Naive thymus-derived CD8-positive, alpha-beta T cell (primary cell): ENCODE data around the gene NOX1. TPM values are rescaled to one million over a fixed set of nuclear protein-coding genes. Genes with fewer than 3 reads are reported as not detected.
A peak's percentile ranks its signal among the peaks of the same experiment; 100 is the strongest.

ENCODE experiments used
- ATAC-seq, 2 donors: fragments of 150-1000 bp; cut with Tn5 transposase in 1 of 2; sonication (Bioruptor Pico), chemical (Tn5 transposase) in 1 of 2; 1 replicate in 1 of 2; 2 replicates in 1 of 2; pipeline ENCODE4 v1.10.0; 2021; ENCODE audit warnings: mild to moderate bottlenecking in 2 of 2, moderate library complexity in 2 of 2
- POLR2A ChIA-PET: fragments of 350-600 bp; sonication (Branson Sonifier 250); formaldehyde crosslinking; loops from one replicate; lab custom pipeline; 2021; ENCODE audit warnings: antibody characterized with exemption; lab: Charles Lee
- DNase-seq, 10 donors: peaks; one replicate each; pipeline versions ENCODE4 v3.0.0 to v3.0.0-alpha.2; 2020 to 2022
- H3K27ac Mint-ChIP-seq, 10 donors: one replicate each; pipeline ENCODE4 v1.8.0; 2020 to 2022; ENCODE audit warnings: mild to moderate bottlenecking in 10 of 10, mixed read lengths in 10 of 10, moderate library complexity in 4 of 10, inconsistent platforms in 1 of 10
- H3K27me3 Mint-ChIP-seq, 5 donors: one replicate each; pipeline ENCODE4 v1.8.0; 2021 to 2022; ENCODE audit warnings: mixed read lengths in 5 of 5
- H3K36me3 Mint-ChIP-seq, 3 donors: one replicate each; pipeline ENCODE4 v1.8.0; 2020 to 2022; ENCODE audit warnings: mixed read lengths in 3 of 3, mild to moderate bottlenecking in 2 of 3, inconsistent platforms in 1 of 3
- H3K4me1 Mint-ChIP-seq, 4 donors: one replicate each; pipeline ENCODE4 v1.8.0; 2021 to 2022; ENCODE audit warnings: mixed read lengths in 4 of 4
- H3K4me3 Mint-ChIP-seq, 10 donors: one replicate each; pipeline ENCODE4 v1.8.0; 2020 to 2022; ENCODE audit warnings: mild to moderate bottlenecking in 10 of 10, mixed read lengths in 10 of 10, moderate library complexity in 6 of 10, inconsistent platforms in 1 of 10
- H3K9me3 Mint-ChIP-seq, 9 donors: one replicate each; pipeline ENCODE4 v1.8.0; 2020 to 2022; ENCODE audit warnings: mixed read lengths in 9 of 9, mild to moderate bottlenecking in 3 of 9, inconsistent platforms in 1 of 9, moderate library complexity in 1 of 9
- polyA plus RNA-seq, 3 donors: library from polyadenylated mRNA; unstranded; fragments of 300-500 nt; fragmentation: Illumina TruSeq; gene quantifications; one replicate each; pipeline ENCODE4 v1.2.3, GENCODE V29; 2021
- total RNA-seq, 8 experiments: library from RNA in 2 of 8; stranded (reverse) in 2 of 8; gene quantifications; one replicate each; pipeline ENCODE4 v1.2.3 and lab custom pipeline; 2021 to 2026

Gene NOX1
- total RNA-seq (not detected), polyA plus RNA-seq (not detected), total RNA-seq (lab: John Stamatoyannopoulos, UW) (0 to 0.08 (median 0) reads per million in 6 experiments)

DNA sequence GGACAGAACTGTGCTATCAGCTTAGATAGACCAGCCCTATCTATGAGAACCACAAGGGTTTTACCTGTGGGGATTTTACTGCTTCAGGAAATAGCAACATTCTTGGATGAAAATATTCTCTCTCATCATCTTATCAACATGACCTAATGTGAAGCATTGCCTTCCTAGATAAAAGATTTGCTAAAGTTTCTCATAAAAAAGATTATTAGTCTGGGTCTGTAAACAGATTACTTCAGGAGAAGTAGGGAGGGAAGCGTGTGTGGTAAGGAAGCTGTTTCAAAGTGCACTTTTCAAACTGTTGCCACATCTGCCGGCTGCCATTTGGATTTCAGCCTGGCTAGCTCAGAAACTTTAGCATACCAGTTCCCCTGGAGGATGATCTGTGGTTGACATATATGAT is at the start of gene NOX1:
Gene NOX1 (minus strand): TSS at position 35 of the 400 bp plus-strand sequence. CDS start 220 bp downstream, outside the sequence.
- Mint-ChIP-seq H3K27me3 (peaks cover 0 to 4% (median 1%) of the 10 kb centered on the region in 5 donors), H3K27ac (no peak within 1 kb of the TSS), H3K4me1 (peaks cover 0 to 1% (median 0%) of the 10 kb centered on the region in 4 donors), H3K9me3 (no peaks in the 10 kb centered on the region), H3K36me3 (no peaks in the 10 kb centered on the region), H3K4me3 (no peak within 1 kb of the TSS)
- ATAC-seq (no peak), DNase-seq (no peak)
- POLR2A ChIA-PET: no interaction called here

DNA sequence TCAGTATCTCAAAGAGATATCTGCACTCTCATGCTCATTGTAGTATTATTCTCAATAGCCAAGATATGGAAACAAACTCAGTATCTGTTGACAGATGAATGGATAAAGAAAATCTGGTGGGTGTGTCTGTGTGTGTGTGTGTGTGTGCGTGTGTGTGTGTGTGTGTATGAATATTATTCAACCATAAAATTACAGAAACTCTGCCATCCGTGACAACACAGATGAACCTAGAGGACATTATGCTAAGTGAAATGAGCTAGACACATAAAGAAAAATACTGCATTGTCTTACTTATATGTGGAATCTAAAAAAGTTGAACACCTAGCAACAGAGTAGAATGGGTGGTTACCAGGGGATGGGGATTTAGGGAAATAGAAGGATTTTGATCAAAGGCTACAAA is 41.4 kb upstream of the NOX1 start:
- POLR2A ChIA-PET: no interaction called here
- ATAC-seq (no peak), DNase-seq (no peak)
- Mint-ChIP-seq H3K9me3 (no peaks in the 10 kb centered on the region), H3K27me3 (no peaks in the 10 kb centered on the region), H3K4me3 (no peak overlapping the region), H3K36me3 (peaks cover 0 to 16% (median 5%) of the 10 kb centered on the region in 3 donors), H3K4me1 (peaks cover 0 to 4% (median under 1%) of the 10 kb centered on the region in 4 donors), H3K27ac (no peak overlapping the region)

DNA sequence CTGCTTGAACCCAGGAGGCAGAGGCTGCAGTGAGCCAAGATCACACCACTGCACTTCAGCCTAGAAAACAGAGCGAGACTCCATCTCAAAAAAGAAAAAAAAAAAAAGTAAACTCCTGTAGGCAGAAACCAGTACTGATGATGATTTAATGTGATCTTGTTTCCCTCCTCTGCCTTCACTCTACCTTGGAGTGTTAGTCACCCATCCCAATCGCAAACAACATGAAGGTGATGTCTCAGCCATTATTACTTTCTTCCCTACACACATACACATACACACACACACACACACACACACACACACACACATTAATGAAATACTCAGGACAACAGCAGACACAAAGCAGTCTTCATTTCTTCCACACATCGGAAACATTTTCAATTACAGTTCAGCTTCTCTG is 39.0 kb upstream of the NOX1 start:
- DNase-seq: no peak
- Mint-ChIP-seq H3K27ac (no peak overlapping the region), H3K9me3 (no peaks in the 10 kb centered on the region), H3K4me1 (peaks cover 0 to 2% (median 0%) of the 10 kb centered on the region in 4 donors), H3K27me3 (no peaks in the 10 kb centered on the region), H3K36me3 (peaks cover 0 to 16% (median 5%) of the 10 kb centered on the region in 3 donors), H3K4me3 (no peak overlapping the region)
- POLR2A ChIA-PET: no interaction called here
- ATAC-seq: no peak

DNA sequence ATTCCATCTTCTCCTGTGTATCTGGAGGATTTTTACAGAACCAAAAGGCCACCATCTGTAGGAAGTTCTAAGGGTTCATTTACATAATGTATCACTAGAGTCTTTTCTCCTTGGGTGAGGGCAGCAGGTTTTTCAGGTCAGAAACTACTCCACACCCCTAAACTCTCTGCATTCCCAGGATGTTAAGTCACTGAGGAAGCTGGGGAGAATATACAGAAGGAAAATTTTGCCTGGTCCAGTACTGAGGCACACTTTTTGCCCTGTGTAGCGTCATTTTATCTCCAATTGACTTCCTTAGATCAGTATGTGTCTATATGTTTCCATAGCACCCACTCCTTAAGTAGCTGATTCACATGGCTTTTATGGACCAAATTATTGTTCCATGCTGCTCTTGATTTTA is 37.6 kb upstream of the NOX1 start:
- POLR2A ChIA-PET: no interaction called here
- H3K27ac Mint-ChIP-seq: no peak overlapping the region
- no peaks in the 10 kb centered on the region for H3K9me3 Mint-ChIP-seq
- H3K4me1 Mint-ChIP-seq: peaks cover 0 to 2% (median 0%) of the 10 kb centered on the region in 4 donors
- no peaks in the 10 kb centered on the region for H3K27me3 Mint-ChIP-seq
- DNase-seq: no peak
- no peak for ATAC-seq
- H3K4me3 Mint-ChIP-seq: no peak overlapping the region
- H3K36me3 Mint-ChIP-seq: peaks cover 0 to 16% (median 10%) of the 10 kb centered on the region in 3 donors

DNA sequence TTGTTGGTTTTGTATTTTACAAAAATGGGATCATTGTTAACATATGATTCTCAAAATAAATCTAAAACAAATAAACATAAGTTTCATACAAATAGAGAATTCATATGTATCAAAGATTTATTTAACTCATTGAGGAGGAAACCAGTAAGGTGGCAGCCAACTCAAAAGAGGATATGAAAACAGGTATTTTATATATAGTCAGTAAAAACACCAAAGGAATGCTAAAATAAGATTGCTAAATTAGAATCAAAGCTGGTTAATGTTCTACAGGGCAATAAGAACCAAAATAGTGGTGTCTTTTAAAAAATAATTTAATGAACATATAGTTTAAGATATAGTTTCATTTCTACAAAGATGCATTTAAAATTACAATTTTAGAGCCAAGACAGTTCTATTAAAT is 31.5 kb upstream of the NOX1 start:
- Mint-ChIP-seq H3K36me3 (peaks cover 0 to 13% (median 4%) of the 10 kb centered on the region in 3 donors), H3K4me3 (no peak overlapping the region), H3K27me3 (no peaks in the 10 kb centered on the region), H3K9me3 (peaks cover 0 to 5% (median 0%) of the 10 kb centered on the region in 9 donors), H3K27ac (no peak overlapping the region), H3K4me1 (no peaks in the 10 kb centered on the region)
- ATAC-seq: no peak
- DNase-seq: no peak
- POLR2A ChIA-PET: no interaction called here

DNA sequence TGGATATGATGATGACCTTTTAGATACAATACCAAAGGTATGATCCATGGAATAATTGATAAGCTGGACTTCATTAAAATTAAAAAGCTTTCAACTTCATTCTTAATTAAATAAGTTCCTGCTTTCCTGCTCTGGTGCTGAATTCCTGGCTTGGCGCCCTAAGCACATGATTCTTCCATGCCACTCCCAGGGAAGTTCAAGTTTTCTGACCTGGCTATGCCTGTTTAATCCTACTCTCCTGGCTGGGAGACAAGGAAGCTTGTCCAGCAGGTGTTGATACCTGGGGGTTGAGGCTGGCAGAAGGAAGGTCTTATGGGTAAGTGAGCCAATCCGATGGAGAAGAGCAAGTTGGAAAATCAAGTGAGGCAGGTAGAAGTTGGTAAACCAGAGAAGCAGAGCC is 30.3 kb upstream of the NOX1 start:
- Mint-ChIP-seq H3K4me3 (no peak overlapping the region), H3K27me3 (no peaks in the 10 kb centered on the region), H3K36me3 (peaks cover 0 to 13% (median 4%) of the 10 kb centered on the region in 3 donors), H3K27ac (no peak overlapping the region), H3K9me3 (peaks cover 0 to 5% (median 0%) of the 10 kb centered on the region in 9 donors), H3K4me1 (no peaks in the 10 kb centered on the region)
- DNase-seq (no peak), ATAC-seq (no peak)
- POLR2A ChIA-PET: no interaction called here

DNA sequence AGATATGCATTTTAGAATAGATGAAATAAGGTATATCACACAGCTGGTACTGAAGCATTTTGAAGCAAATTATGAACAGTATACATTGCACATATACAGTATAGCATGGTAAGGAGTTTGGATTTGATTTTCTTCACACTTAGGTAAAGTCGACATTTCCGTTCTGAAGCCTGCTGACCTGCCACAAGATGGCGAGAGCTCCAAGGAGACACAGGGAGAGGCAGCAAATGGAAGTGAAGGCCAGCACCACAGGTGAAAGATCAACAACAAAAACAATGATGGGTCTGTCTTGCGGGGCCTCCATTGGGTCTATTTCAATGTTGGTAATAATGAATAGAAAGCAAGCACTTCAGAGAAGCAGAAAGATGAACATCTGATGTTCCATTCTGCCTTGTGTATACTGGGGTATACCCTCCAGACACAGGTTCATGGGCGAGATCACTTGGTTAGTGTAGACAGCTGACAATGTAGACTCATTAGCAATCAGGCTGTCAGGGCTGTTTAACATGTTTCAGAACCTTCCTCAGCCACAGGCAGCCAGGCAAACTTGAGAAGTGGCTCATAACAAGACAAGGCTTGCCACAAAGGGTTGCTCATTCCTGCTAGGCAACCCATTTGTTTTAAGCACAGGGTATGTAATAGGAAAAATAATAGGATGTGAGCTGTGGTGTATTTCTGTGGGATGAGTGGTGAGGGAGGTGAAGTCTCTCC is 21.4 kb upstream of the NOX1 start:
- H3K36me3 Mint-ChIP-seq: no peaks in the 10 kb centered on the region
- no peaks in the 10 kb centered on the region for H3K27me3 Mint-ChIP-seq
- H3K4me1 Mint-ChIP-seq: no peaks in the 10 kb centered on the region
- H3K9me3 Mint-ChIP-seq: no peaks in the 10 kb centered on the region
- POLR2A ChIA-PET: no interaction called here
- H3K4me3 Mint-ChIP-seq: no peak overlapping the region
- ATAC-seq (peak in 1 of 2 donors; percentile 44), DNase-seq (peak in 7 of 10 donors; percentile 6 to 64 (median 20))
- H3K27ac Mint-ChIP-seq: no peak overlapping the region

DNA sequence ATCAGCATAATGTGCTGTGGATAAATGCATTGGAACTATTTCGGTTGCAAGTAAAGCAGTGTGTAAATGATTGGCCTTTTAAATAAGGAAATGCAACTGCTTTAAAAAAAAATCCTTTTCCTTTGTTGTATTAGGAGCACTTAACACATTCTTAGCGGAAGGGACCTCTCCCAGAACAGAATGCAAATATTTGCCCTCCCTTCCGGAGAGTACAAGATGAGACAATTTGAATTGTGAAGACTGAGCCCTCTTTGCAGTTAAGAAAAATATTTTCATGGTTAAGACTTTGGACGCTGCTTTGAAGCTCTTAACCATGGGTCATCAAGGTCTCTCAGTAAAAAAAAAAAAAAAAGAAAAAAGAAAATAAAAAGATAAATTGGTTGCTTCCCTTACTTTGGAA is 9.5 kb upstream of the NOX1 start:
- DNase-seq (no peak), ATAC-seq (no peak)
- Mint-ChIP-seq H3K27me3 (peaks cover 0 to 4% (median 1%) of the 10 kb centered on the region in 5 donors), H3K4me1 (peaks cover 0 to 2% (median 0%) of the 10 kb centered on the region in 4 donors), H3K9me3 (no peaks in the 10 kb centered on the region), H3K36me3 (peaks cover 0 to 3% (median 2%) of the 10 kb centered on the region in 3 donors), H3K4me3 (no peak overlapping the region), H3K27ac (no peak overlapping the region)
- POLR2A ChIA-PET: no interaction called here

DNA sequence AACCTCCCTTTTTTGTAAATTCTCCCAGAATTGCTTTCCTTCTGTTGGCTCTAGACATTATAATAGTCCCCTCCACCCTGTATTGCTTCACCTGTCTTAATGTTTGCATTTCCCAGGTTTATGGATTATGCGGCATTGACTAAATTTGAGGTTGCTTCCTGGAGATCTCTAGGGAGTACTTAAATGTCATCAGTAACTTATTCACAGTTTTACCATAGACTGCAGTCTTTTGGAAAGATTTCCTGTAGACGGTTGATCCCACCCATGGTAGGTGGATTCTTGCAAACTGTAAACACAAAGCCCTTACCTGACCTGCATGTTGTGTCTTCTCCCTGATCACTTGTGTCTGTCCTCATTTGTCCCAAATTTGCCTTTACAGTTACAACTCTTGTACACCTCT is 6.2 kb upstream of the NOX1 start:
- H3K27ac Mint-ChIP-seq: no peak overlapping the region
- POLR2A ChIA-PET: no interaction called here
- no peaks in the 10 kb centered on the region for H3K9me3 Mint-ChIP-seq
- peaks cover 0 to 4% (median 0%) of the 10 kb centered on the region in 5 donors for H3K27me3 Mint-ChIP-seq
- H3K4me1 Mint-ChIP-seq: peaks cover 0 to 2% (median 0%) of the 10 kb centered on the region in 4 donors
- H3K36me3 Mint-ChIP-seq: no peaks in the 10 kb centered on the region
- no peak overlapping the region for H3K4me3 Mint-ChIP-seq
- DNase-seq (no peak), ATAC-seq (no peak)

DNA sequence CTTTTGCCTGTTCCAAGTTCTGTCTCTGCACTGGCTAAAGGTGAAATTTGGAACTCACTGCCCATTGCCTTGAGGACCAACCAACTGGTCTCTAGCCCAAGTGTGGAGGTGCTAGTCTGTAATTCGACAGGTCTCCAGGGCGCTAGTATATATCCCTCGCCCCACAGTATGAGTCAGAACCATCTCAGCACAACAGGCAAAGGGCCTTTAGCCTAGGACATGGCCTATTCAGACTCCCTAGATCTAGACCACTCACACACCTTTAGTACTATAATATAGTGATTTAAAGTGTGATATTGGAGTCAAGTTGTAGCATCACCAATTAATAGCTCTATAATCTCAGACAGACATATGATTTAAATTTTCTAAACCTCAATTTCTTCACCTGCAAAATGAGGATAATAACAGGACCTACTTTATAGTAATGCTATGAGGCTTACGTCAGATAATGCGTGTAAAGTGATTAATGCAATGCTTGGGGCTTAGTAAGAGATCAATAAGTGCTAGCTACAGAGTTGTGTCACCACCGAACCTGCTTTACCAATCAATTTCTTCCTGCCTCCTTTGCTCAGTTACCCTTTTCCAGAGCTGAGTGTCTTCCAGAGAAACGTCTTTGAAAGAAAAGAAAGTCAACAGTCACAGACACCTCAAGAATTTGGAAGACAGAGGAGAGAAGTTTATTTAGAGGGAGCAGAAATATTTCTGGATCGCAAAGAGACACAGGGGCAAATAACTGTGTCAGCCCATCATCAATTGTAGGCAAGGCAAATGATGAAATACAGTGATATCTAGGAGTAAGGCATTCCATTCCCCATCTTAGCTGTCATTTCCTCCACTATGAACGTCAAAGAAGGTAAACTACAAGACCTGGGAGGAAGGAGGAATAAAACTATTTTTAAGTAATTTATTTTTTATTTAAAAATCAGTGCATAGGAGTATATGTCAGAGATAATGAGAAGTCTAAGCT is 2.3 kb downstream of the NOX1 start:
- H3K4me1 Mint-ChIP-seq: peaks cover 0 to 1% (median 0%) of the 10 kb centered on the region in 4 donors
- POLR2A ChIA-PET: no interaction called here
- peaks cover 0 to 4% (median 0%) of the 10 kb centered on the region in 5 donors for H3K27me3 Mint-ChIP-seq
- H3K9me3 Mint-ChIP-seq: peaks cover 0 to 1% (median 0%) of the 10 kb centered on the region in 9 donors
- ATAC-seq: no peak
- DNase-seq: no peak
- no peak overlapping the region for H3K27ac Mint-ChIP-seq
- H3K36me3 Mint-ChIP-seq: no peaks in the 10 kb centered on the region
- H3K4me3 Mint-ChIP-seq: no peak overlapping the region

DNA sequence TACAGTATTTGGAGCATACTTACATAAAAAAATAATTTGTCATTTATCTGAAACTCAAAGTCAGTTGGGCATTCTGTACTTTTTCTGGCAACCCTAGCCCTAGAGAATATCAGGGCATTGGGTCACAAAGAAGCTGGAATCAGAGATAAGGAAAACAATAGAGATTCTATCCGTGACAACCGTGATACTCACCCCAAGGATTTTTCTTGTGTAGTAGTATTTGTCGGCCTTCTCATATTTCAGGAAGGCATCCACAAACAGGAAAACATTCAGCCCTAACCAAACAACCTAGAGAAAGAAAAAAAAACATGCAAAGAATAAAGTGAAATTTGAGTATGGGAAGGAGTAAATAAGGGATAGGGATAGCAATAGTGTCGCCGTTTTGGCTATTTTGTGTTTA is 3.6 kb downstream of the NOX1 start:
- POLR2A ChIA-PET: no interaction called here
- peaks cover 0 to 1% (median 0%) of the 10 kb centered on the region in 9 donors for H3K9me3 Mint-ChIP-seq
- H3K36me3 Mint-ChIP-seq: no peaks in the 10 kb centered on the region
- no peak overlapping the region for H3K4me3 Mint-ChIP-seq
- H3K4me1 Mint-ChIP-seq: peaks cover 0 to 1% (median 0%) of the 10 kb centered on the region in 4 donors
- H3K27me3 Mint-ChIP-seq: peaks cover 0 to 4% (median 0%) of the 10 kb centered on the region in 5 donors
- no peak overlapping the region for H3K27ac Mint-ChIP-seq
- no peak for ATAC-seq
- DNase-seq: no peak

DNA sequence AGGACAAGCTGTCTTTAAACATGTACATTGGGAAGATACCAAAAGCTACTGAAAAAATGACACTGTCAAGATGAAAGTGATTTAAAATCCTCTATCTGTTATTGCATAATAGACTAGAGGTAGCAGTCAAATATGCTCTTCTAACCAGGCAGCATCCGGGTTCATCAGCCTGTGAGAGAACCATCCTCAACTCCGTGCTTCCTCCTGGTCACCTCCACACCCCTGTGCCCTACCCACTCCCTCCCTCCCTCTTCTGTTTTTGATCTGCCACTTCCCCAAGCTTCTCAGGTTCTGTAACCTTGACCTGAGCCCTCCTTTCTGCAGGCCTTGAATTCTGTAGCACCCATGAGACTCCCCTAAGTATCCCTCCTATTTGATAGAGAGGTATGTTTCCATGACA is 5.9 kb downstream of the NOX1 start:
- H3K4me3 Mint-ChIP-seq: no peak overlapping the region
- ATAC-seq: no peak
- peaks cover 0 to 1% (median 0%) of the 10 kb centered on the region in 9 donors for H3K9me3 Mint-ChIP-seq
- POLR2A ChIA-PET: no interaction called here
- peaks cover 0 to 4% (median 0%) of the 10 kb centered on the region in 5 donors for H3K27me3 Mint-ChIP-seq
- no peak overlapping the region for H3K27ac Mint-ChIP-seq
- H3K36me3 Mint-ChIP-seq: no peaks in the 10 kb centered on the region
- DNase-seq: no peak
- no peaks in the 10 kb centered on the region for H3K4me1 Mint-ChIP-seq
